NOMO-1 treated with dmso at 0.1 percent for 144 hours (cell line): ENCODE measurements around the gene CYP4F11.
"Not testable (repeated sequence)": the region's sequence is repeated elsewhere in the genome, so short reads cannot be mapped to it uniquely, and the experiment has no call there.

Experiments
- DNase-seq: peaks from one replicate; lab custom pipeline; 2025; ENCODE audit not compliant: unreplicated experiment; lab: John Stamatoyannopoulos, UW

CYP4F11 gene, protein sequence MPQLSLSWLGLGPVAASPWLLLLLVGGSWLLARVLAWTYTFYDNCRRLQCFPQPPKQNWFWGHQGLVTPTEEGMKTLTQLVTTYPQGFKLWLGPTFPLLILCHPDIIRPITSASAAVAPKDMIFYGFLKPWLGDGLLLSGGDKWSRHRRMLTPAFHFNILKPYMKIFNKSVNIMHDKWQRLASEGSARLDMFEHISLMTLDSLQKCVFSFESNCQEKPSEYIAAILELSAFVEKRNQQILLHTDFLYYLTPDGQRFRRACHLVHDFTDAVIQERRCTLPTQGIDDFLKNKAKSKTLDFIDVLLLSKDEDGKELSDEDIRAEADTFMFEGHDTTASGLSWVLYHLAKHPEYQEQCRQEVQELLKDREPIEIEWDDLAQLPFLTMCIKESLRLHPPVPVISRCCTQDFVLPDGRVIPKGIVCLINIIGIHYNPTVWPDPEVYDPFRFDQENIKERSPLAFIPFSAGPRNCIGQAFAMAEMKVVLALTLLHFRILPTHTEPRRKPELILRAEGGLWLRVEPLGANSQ

DNA sequence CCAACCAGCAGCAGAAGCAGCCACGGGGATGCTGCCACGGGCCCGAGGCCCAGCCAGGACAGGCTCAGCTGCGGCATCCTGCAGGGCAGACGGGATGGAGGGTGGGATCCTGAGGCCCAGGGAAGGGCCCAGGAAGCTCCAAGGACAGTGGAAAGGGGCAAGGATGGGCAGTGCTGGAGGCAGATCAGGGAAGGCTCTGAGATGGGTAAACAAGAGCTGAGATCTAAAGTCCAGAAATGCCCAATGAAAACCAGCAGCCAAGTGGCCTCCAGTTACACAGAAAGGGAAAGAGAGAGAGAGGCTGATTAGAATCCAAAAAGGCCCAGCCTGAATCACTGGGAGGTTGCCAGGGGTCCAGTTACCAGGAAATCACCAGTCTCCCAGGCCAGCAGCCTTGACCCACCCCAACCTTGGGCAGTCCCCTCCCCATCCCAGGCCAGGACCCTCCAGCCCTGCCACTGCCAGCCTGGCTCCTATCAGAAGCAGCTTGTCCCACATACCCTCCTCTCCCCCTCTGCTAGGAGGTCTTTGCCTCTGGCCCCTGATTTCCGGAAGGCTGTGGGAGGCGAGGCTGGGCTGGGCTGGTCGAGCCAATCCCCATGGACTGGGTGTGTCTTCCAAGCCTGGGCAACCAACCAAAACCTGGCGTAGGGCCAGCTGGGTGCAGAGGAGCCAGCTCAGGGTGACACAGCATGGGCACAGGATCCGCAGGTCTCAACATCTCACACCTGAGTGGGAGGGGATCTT lies at the start of gene CYP4F11:
CYP4F11 (minus strand) TSS at position 198 of the 747 bp plus-strand sequence; CDS start at position 77, 121 bp downstream.
- no peak for DNase-seq

- DNase-seq = no peak
These were observed 45.0 kb upstream of the CYP4F11 start for GRCh38 chr19:15979293-15979692.

DNA sequence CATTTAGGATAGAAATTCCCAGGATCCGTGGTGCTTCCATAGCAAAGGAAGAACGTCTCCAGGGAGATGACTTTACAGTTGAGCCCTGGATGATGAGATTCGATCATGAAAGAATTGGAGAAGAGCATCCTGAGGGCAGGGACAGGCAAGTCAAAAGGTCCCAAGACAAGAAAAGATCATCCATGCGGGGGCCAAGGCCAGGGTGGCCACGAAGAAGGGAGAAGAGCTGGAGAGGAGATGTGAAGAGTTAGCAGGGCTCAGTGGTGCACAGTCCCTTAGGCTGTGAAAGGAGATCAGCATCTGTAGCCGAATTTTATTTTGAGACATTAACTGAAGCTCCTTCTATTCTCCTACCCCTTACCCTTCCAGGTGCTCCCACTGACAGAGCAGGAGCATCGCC lies 43.4 kb upstream of the CYP4F11 start:
- DNase-seq = no peak

GRCh38 chr19:15976836-15977689 lies 42.7 kb upstream of the CYP4F11 start:
- DNase-seq = no peak

DNA sequence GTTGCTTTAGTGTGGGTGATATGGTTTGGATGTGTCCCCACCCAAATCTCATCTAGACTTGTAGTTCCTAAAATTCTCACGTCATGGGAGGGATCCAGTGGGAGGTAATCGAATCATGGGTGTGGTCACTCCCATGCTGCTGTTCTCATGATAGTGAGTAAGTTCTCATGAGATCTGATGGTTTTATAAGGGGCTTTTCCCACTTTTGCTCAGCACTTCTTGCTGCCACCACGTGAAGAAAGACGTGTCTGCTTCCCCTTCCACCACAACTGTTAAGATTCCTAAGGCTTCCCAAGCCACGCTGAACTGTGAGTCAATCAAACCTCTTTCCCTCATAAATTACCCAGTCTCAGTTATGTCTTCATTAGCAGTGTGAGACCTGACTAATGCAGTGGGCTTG lies 40.5 kb upstream of the CYP4F11 start:
- DNase-seq = no peak

GRCh38 chr19:15972043-15972442 lies 37.7 kb upstream of the CYP4F11 start:
- not testable (repeated sequence) for DNase-seq

DNA sequence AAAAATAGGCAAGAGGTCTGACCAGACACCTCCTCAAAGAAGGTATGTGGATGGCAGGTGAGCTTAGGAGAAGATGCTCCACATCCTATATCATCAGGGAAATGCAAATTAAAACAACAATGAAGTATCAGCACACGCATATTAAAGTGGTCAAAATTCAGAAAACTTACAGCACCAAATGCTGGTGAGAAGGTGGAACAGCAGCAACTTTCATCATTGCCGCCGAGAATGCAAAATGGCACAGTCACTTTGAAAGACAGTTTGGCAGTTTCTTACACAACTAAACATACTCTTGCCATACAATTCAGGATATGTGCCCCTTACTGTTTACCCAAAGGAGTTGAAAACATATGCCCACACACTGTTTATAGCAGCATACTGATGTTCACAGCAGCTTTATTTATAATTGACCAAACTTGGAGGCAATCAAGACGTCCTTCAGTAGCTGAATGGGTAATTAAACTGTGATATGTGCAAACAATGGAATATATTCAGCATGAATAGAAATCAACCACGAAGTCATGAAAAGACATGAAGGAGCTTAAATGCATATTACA lies 37.0 kb upstream of the CYP4F11 start:
- DNase-seq = peak; percentile 56

GRCh38 chr19:15964231-15964630 lies 29.9 kb upstream of the CYP4F11 start:
- DNase-seq = no peak

DNA sequence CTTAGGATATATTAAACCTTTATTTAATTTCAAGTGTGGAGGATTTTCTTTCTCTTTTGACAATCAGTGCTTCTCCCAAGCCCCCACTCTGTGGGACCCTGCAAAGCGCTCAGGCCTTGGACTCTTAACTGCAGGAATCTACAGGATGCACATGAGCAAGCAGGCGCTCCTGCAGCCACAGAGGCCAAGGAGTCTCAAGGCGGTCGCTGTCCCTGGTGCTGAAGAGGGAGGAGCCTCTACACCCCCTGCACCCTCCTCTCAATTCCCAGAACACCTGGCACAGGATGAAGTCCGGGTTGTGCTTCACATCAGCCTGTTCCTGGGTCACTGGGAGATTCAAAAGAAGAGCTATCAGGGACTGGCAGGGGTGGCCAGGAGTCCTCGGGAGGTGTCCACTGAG lies 28.0 kb upstream of the CYP4F11 start:
- DNase-seq = no peak

DNA sequence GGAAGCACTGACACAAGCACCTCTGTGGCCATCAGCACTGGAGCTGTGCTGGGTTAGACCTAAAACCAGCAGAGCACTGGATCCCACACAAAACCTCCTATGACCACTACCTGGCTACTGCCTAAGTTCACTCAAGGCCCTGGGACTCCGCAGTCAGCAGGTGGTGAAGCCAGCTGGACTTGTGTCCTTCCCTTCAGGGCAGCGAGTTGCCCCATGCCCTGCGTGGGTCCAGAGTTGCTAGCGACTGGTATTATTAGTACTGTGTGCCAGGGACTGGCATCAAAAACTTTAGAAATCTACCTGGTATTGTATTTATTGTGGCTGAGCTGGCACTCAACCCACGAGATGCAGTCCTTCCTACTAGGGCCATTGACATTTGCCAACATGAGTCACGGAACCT lies 20.5 kb upstream of the CYP4F11 start:
- no peak for DNase-seq

- no peak for DNase-seq
These were observed 14.1 kb upstream of the CYP4F11 start, which contains the start of gene OR10H4 for GRCh38 chr19:15948223-15949058. TSS of gene OR10H4 (plus strand) at chr19:15949008. CDS start at chr19:15949008, 0 bp downstream.

GRCh38 chr19:15945301-15945700 lies 11.0 kb upstream of the CYP4F11 start:
- DNase-seq = no peak

DNA sequence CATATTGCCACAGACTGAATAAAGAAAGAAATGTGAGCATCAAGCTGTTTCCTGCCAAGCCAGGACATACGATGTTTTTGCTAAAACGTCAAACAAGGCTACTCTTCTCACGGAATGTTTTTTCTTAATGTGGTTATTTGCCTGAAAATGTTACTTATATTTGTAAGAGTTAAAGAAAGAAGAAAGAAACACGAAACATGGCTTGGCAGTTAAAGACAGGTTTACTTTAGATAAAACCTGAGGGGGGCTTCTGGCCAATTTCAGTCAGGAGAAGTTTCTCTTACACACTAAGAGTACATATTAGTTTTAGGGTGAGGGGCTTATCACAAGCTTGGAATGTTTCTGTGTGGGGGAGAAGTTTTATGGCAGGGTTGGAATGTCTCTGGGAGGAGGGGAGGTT lies 10.1 kb upstream of the CYP4F11 start:
- no peak for DNase-seq

DNA sequence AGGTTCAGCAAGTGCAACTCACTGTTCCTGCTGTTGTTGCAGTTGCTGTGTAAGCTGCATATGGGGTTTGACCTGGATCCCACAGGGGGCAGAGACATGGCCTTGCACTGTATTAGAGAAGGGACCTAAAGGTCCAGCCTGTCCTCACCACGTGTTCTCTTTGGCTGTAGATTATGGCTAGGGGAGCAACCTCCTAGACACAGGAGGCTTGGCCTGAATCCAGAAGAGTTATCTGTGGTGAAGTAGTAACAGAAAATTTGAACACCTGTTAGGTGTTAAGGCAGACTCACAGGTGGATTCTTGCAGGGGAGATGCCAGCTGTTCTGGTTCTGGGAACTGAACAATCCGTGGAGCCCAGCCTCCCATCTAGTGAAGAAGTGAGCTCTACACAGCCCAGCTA lies 3.4 kb upstream of the CYP4F11 start:
- DNase-seq = no peak

DNA sequence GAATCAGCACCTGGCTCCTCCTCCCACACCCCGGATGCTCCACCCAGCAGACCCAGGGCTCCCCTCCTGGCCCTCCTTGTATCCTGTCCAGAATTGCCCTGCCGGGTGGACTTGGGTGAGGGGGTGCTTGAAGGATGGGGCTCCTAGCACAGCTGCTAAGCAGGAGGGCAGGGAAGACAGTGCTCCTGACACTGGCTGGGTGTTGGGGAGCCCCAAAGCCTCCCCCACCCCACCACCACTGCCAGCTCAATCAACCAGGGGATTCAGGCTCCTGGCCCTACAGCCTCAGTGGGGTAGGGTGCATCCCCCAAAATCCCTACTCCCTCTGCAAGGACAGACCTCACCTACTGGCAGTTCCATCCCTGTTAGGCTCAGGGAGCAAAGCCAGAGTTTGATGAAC lies 2.6 kb upstream of the CYP4F11 start:
- no peak for DNase-seq

GRCh38 chr19:15936173-15936572 lies 1.8 kb upstream of the CYP4F11 start:
- no peak for DNase-seq

DNA sequence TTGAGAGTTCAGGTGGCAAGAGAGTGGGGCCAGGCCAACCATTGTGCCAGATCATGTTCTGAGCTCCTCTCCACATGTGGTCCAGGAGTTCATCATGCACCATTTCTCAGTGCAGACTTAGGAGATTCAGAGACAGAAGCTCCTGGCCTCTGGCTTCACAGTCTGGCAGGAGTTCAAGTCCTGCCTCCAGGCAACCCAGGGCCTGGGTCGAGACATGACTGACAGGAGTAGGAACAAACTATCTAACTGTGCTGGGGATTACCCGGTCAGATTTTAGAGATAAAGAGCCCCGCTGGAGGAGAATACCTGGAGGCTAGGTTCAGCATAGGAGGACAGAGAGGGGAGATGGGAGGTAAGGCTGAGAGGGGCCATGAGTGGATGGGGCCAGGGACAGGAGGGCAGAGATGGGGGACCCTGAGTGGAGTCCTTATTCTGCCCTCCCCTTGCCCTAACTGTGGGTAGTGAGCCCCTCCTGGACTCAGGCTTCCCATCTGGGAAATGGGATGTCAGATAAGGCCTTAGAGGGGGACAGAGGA lies 906 bp upstream of the CYP4F11 start:
- no peak for DNase-seq

DNA sequence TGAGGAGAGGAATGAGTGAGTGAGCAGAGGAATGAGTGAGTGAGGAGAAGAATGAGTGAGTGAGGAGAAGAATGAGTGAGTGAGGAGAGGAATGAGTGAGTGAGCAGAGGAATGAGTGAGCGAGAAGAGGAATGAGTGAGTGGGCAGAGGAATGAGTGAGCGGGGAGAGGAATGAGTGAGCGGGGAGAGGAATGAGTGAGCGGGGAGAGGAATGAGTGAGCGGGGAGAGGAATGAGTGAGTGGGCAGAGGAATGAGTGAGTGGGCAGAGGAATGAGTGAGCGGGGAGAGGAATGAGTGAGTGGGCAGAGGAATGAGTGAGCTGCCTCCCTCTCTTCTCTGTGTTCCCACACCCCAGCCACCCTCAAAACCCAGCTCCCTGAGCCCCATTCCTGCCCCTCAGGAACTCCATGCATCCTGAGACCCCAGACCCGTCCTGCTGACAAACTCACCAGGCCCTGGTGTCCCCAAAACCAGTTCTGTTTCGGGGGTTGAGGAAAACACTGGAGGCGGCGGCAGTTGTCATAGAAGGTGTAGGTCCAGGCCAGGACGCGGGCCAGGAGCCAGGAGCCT lies 483 bp downstream of the CYP4F11 start:
- not testable (repeated sequence) for DNase-seq

DNA sequence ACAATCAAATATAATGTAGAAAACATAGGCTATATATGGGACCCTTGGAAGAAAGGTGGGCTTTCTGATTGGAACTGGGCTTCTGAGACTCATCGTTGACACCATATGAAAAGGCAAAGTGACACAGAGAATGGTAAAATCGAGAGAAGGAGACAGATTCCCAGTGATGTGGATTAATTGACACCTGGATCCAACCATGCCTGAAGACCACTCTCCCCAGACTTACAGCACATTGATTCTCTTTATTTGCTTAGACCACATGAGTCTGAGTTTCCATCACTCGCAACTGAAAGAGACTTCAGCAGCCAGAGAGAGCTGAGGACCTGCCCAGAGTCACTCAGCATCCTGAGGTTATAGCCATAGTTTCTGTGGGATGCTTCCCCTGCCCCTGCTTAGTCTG lies 6.0 kb downstream of the CYP4F11 start:
- no peak for DNase-seq
